Sciatic nerve (tissue), 2 donors: ENCODE measurements around the gene PTAFR. TPM values are rescaled to one million over a fixed set of nuclear protein-coding genes. Genes with fewer than 3 reads are reported as not detected.

Experiments used
- ATAC-seq: fragments of 200-7000 bp; cut with Tn5 transposase; one replicate; pipeline ENCODE4 v1.9.1; 2020; ENCODE audit warnings: mild to moderate bottlenecking, moderate library complexity
- DNase-seq: peaks from one replicate; pipeline ENCODE4 v3.0.0-alpha.2; 2020; ENCODE audit warnings: low spot score
- intact Hi-C: fragments of 100-400 bp; cut with DNase I; formaldehyde crosslinking; loops from one replicate; pipeline ENCODE4 v1.14.2; 2022
- total RNA-seq: library from RNA; stranded (reverse); fragmentation: NEBNext Ultra II Directional; extraction: Animal tissue kit (Norgen Biotek cat#: 25700); gene quantifications from one replicate; pipeline ENCODE4 v1.2.1, GENCODE V29; 2021
- donor health status: DM: no; HTN: no; CAD: no.
- donor health status: DM: no; HTN: no; CAD: no.

Gene PTAFR
- total RNA-seq, 1 donor from 2014 or later, result 7.0 TPM

- no peak for ATAC-seq
- intact Hi-C loops, result no loop called here
- DNase-seq, result no peak
Observed at GRCh38 chr1:28180306-28181305, 4.1 kb upstream of the PTAFR start.

GRCh38 chr1:28178690-28179485, 2.4 kb upstream of the PTAFR start:
- no peak for ATAC-seq
- no peak for DNase-seq
- intact Hi-C loops, result no loop called here

- DNase-seq, result no peak
- no peak for ATAC-seq
Observed at GRCh38 chr1:28175955-28176485, 470 bp downstream of the PTAFR start.

GRCh38 chr1:28173980-28174297, 2.6 kb downstream of the PTAFR start:
- intact Hi-C loops, result no loop called here
- no peak for DNase-seq
- no peak for ATAC-seq

More at GRCh38 chr1:28175955-28176485, 470 bp downstream of the PTAFR start:
- intact Hi-C loops, result no loop called here

GRCh38 chr1:28173151-28173979, 3.1 kb downstream of the PTAFR start:
- DNase-seq (no peak), ATAC-seq (no peak)
- intact Hi-C loops, result no loop called here

- ATAC-seq, result peak; percentile 67
- intact Hi-C loops, result no loop called here
- no peak for DNase-seq
Observed at GRCh38 chr1:28172713-28173150, 3.8 kb downstream of the PTAFR start.

- DNase-seq (no peak), ATAC-seq (no peak)
- intact Hi-C loops, result no loop called here
Observed at GRCh38 chr1:28171246-28171645, 5.2 kb downstream of the PTAFR start.

GRCh38 chr1:28170001-28170596, 6.4 kb downstream of the PTAFR start:
- ATAC-seq (no peak), DNase-seq (no peak)
- intact Hi-C loops, result no loop called here

GRCh38 chr1:28163496-28164161, 12.9 kb downstream of the PTAFR start:
- ATAC-seq (no peak), DNase-seq (no peak)
- intact Hi-C loops, result no loop called here

- DNase-seq, result no peak
- ATAC-seq, result no peak
- intact Hi-C loops, result no loop called here
Observed at GRCh38 chr1:28162151-28162550, 14.3 kb downstream of the PTAFR start.

- intact Hi-C loops, result no loop called here
Observed at GRCh38 chr1:28161751-28162150, 14.7 kb downstream of the PTAFR start.

GRCh38 chr1:28160782-28161266, 15.7 kb downstream of the PTAFR start:
- DNase-seq, result no peak
- intact Hi-C loops, result no loop called here
- ATAC-seq, result no peak

More at GRCh38 chr1:28161751-28162150, 14.7 kb downstream of the PTAFR start:
- no peak for DNase-seq
- ATAC-seq, result no peak

- intact Hi-C loops, result no loop called here
- ATAC-seq, result no peak
- DNase-seq, result no peak
Observed at GRCh38 chr1:28159680-28160079, 16.8 kb downstream of the PTAFR start.

GRCh38 chr1:28159243-28159642, 17.2 kb downstream of the PTAFR start:
- no peak for ATAC-seq
- no peak for DNase-seq
- intact Hi-C loops, result no loop called here

- ATAC-seq, result no peak
Observed at GRCh38 chr1:28157894-28158293, 18.6 kb downstream of the PTAFR start.

GRCh38 chr1:28156821-28157220, 19.7 kb downstream of the PTAFR start:
- DNase-seq (no peak), ATAC-seq (no peak)
- intact Hi-C loops, result no loop called here

More at GRCh38 chr1:28157894-28158293, 18.6 kb downstream of the PTAFR start:
- DNase-seq, result no peak
- intact Hi-C loops, result no loop called here

- intact Hi-C loops, result no loop called here
- no peak for ATAC-seq
- no peak for DNase-seq
Observed at GRCh38 chr1:28155628-28156027, 20.9 kb downstream of the PTAFR start.

- no peak for ATAC-seq
- no peak for DNase-seq
- intact Hi-C loops, result no loop called here
Observed at GRCh38 chr1:28154078-28154594, 22.4 kb downstream of the PTAFR start.
